Esophagus squamous epithelium (tissue), 5 donors: ENCODE measurements around the gene PLEKHB2. TPM values are rescaled to one million over a fixed set of nuclear protein-coding genes. Genes with fewer than 3 reads are reported as not detected.
A peak's percentile ranks its signal among the peaks of the same experiment; 100 is the strongest.
"Not testable (repeated sequence)": the region's sequence is repeated elsewhere in the genome, so short reads cannot be mapped to it uniquely, and the experiment has no call there.

Experiments used
- DNase-seq: peaks from one replicate; lab custom pipeline; 2025; lab: John Stamatoyannopoulos, UW
- H3K27ac ChIP-seq, 4 donors: fragments of 200-600 bp; sonication (generic); one replicate each; pipeline ENCODE4 v1.5.1; 2016 to 2019; ENCODE audit warnings: mild to moderate bottlenecking in 1 of 4
- H3K27me3 ChIP-seq, 4 donors: fragments of 200-600 bp; sonication (generic); 1 replicate in 3 of 4; 2 replicates in 1 of 4; pipeline versions ENCODE4 v1.5.1 to v1.6.0; 2017 to 2021; ENCODE audit warnings: antibody characterized with exemption in 1 of 4
- H3K36me3 ChIP-seq, 3 donors: fragments of 200-600 bp; sonication (generic); one replicate each; pipeline ENCODE4 v1.5.1; 2016 to 2019
- H3K4me1 ChIP-seq, 3 donors: fragments of 200-600 bp; sonication (generic); one replicate each; pipeline ENCODE4 v1.5.1; 2017 to 2019
- H3K4me3 ChIP-seq, 4 donors: fragments of 200-600 bp; sonication (generic); 1 replicate in 3 of 4; 2 replicates in 1 of 4; pipeline ENCODE4 v1.5.1; 2016 to 2019; ENCODE audit warnings: mild to moderate bottlenecking in 2 of 4, moderate library complexity in 1 of 4
- H3K9me3 ChIP-seq, 3 donors: fragments of 200-600 bp; sonication (generic); one replicate each; pipeline ENCODE4 v1.5.1; 2016 to 2019
- POLR2A ChIP-seq, 4 donors: fragments of 450-650 bp; IDR thresholded peaks; one replicate each; pipeline ENCODE4 v1.6.1; 2017; ENCODE audit warnings: antibody characterized with exemption in 4 of 4, mild to moderate bottlenecking in 4 of 4, moderate library complexity in 3 of 4
- WGBS, 2 donors: methylation state at CpG; one replicate each; pipeline ENCODE4 v1.1.5; 2018; 5-methylcytosine and 5-hydroxymethylcytosine counted together
- intact Hi-C: fragments of 100-400 bp; cut with DNase I; formaldehyde crosslinking; loops from one replicate; pipeline ENCODE4 v1.15.0; 2022
- total RNA-seq, 4 donors: library from RNA; depleted of rRNA; stranded (reverse); fragments of >200 nt; gene quantifications; one replicate each; pipeline ENCODE4 v1.1.0, GENCODE V29; 2016
- TF ChIP-seq, protein P1 (sequence below), 6 experiments: fragments of 450-650 bp in 4 of 6; fragments of 200-600 bp in 2 of 6; sonication (generic) in 2 of 6; IDR thresholded peaks; one replicate each; pipeline ENCODE4 v1.5.1; 2016 to 2019; ENCODE audit warnings: antibody characterized with exemption in 6 of 6, mild to moderate bottlenecking in 4 of 6, moderate library complexity in 4 of 6
- donor health status: DM: yes; HTN: yes; CAD: no.

Gene PLEKHB2
- total RNA-seq, 4 donors from 2014 or later: 36.3 to 75.8 (median 47.4) TPM

DNA sequence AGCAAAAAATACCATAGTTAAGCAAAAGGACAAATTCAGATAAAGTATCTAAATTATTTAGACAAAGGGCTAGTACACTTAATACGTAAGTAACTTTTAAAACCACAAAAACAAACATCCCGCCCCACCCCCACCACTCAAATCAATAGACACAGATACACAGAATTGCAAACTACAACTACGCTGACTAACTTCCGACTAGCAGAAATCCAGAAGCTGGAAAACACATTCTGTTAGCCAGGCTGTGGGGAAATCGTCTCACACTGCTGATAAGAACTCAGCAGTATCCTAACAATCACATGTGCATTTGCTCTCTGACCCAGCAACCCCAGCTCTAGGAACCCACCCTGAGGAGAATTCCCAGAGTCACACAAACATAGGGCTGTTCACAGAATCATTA lies 28.4 kb upstream of the PLEKHB2 start:
- Histone ChIP-seq H3K36me3 (peaks cover 8 to 98% (median 28%) of the 10 kb centered on the region in 3 donors), H3K27me3 (no peaks in the 10 kb centered on the region), H3K4me3 (no peak overlapping the region), H3K27ac (no peak overlapping the region), H3K4me1 (peaks cover 7 to 39% (median 21%) of the 10 kb centered on the region in 3 donors), H3K9me3 (no peaks in the 10 kb centered on the region)
- intact Hi-C loops: no loop called here
- TF ChIP-seq, protein P1, sequence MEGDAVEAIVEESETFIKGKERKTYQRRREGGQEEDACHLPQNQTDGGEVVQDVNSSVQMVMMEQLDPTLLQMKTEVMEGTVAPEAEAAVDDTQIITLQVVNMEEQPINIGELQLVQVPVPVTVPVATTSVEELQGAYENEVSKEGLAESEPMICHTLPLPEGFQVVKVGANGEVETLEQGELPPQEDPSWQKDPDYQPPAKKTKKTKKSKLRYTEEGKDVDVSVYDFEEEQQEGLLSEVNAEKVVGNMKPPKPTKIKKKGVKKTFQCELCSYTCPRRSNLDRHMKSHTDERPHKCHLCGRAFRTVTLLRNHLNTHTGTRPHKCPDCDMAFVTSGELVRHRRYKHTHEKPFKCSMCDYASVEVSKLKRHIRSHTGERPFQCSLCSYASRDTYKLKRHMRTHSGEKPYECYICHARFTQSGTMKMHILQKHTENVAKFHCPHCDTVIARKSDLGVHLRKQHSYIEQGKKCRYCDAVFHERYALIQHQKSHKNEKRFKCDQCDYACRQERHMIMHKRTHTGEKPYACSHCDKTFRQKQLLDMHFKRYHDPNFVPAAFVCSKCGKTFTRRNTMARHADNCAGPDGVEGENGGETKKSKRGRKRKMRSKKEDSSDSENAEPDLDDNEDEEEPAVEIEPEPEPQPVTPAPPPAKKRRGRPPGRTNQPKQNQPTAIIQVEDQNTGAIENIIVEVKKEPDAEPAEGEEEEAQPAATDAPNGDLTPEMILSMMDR (IDR thresholded peaks at IDR 0.05): no peak
- no peak for TF ChIP-seq POLR2A (IDR thresholded peaks at IDR 0.05)
- WGBS, 2 donors: 80 to 87% methylated on average over 5 of the region's 5 CpGs
- no peak for DNase-seq

DNA sequence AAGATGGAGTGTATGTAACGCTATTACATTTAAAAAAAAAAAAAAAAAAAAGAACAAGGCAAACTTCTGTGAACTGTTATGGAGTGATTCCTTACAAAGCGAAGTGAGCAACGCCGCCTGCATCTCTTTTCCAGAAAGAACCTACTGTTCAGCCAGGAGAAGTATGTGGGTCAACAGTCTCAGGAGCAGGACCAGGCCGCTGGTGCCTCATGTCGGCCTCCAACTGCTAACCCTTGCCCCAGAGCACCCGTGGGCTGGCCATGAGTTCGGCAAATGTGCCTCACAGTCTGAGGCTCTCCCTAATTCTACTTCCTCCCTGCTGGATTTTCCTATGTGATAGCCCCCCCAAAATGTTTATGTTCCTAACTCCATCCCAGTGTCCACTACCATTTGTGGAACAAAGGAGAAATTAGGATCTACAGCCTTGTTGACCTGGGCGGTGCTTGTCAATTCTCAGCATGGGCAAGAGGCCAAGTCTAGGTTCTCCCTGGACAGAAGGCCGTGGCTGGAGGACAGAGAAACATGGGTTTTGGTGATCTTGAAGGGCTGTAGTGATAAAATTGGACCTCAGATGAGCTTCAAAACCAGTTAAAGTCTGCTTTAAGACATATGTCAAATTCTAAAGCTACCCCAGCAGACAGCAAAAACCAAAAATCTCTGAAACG lies 27.8 kb upstream of the PLEKHB2 start:
- Histone ChIP-seq H3K27me3 (no peaks in the 10 kb centered on the region), H3K4me3 (no peak overlapping the region), H3K9me3 (no peaks in the 10 kb centered on the region), H3K4me1 (peaks cover 7 to 39% (median 21%) of the 10 kb centered on the region in 3 donors), H3K27ac (no peak overlapping the region), H3K36me3 (peaks cover 8 to 98% (median 28%) of the 10 kb centered on the region in 3 donors)
- DNase-seq: no peak
- 78 to 92% methylated on average over 10 to 11 of the region's 11 CpGs for WGBS, 2 donors
- intact Hi-C loops: no loop called here
- TF ChIP-seq POLR2A (IDR thresholded peaks at IDR 0.05): no peak
- TF ChIP-seq, protein P1 (IDR thresholded peaks at IDR 0.05): no peak

DNA sequence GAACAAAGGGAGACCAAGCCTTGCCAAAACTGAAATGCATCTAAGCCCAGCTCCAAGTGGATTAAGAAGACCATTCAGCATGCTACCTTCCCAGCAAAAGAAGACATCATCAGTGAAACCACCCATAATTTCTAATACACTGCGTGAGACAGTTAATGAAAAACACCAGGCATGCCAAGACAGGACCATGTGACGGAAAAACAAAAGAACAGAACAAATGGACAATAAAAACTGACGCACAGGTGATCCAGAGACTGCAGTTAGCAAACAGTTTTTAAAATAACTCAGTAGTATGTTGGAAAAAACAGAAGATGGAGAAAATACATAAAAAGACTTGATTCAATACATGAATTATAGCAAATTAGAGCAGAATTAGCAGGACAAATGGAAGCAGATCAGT lies 27.2 kb upstream of the PLEKHB2 start:
- Histone ChIP-seq H3K4me1 (peaks cover 7 to 39% (median 21%) of the 10 kb centered on the region in 3 donors), H3K36me3 (peaks cover 8 to 98% (median 28%) of the 10 kb centered on the region in 3 donors), H3K4me3 (no peak overlapping the region), H3K27me3 (no peaks in the 10 kb centered on the region), H3K27ac (peak overlapping the region in 1 of 4 donors; percentile 15), H3K9me3 (no peaks in the 10 kb centered on the region)
- TF ChIP-seq, protein P1 (IDR thresholded peaks at IDR 0.05): no peak
- TF ChIP-seq POLR2A (IDR thresholded peaks at IDR 0.05): no peak
- WGBS, 2 donors: 49 to 56% methylated on average over 3 of the region's 3 CpGs
- intact Hi-C loops: no loop called here
- DNase-seq: no peak

DNA sequence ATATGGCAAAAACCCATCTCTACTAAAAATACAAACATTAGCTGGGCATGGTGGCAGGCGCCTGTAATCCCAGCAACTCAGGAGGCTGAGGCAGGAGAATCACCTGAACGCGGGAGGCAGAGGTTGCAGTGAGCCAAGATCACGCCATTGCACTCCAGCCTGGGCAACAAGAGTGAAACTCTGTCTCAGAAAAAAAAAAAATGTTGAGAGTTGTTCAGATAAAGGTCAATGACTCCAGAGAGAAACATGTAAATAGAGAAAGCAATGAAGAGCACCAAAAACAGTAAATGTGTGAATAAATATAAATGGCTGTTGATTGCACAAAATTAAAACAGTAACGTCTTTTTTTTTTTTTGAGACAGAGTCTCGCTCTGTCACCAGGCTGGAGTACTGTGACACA lies 25.2 kb upstream of the PLEKHB2 start:
- H3K27me3 ChIP-seq, H3K9me3 ChIP-seq, H3K27ac ChIP-seq, DNase-seq, intact Hi-C loops, H3K4me3 ChIP-seq: not testable (repeated sequence)
- peaks cover 8 to 93% (median 28%) of the 10 kb centered on the region in 3 donors for H3K36me3 ChIP-seq
- WGBS, 2 donors: 85 to 95% methylated on average over 6 of the region's 6 CpGs
- H3K4me1 ChIP-seq: peaks cover 2 to 33% (median 15%) of the 10 kb centered on the region in 3 donors

DNA sequence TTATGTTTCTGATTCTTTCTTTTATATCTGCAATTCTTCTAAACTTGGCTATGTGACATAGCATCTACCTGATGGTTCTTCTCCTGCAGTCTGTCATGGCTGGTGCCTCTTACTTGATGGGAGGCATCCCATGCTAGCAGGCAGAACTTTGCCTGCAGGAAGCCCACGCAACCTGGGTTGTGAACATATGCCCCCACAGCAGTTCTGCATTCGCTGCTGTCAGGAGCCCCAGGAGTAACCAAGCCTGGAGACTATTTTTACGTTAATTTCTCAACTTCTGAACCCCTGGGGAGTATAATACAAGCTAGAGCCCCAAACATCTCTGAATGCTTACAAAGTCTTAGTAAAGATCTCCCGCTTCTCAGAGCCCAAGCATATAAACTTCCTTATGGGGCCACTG lies 23.9 kb upstream of the PLEKHB2 start:
- no peak for DNase-seq
- Histone ChIP-seq H3K27me3 (no peaks in the 10 kb centered on the region), H3K27ac (no peak overlapping the region), H3K4me3 (no peak overlapping the region), H3K4me1 (peaks cover under 1 to 37% (median 9%) of the 10 kb centered on the region in 3 donors), H3K36me3 (peaks cover 8 to 93% (median 20%) of the 10 kb centered on the region in 3 donors), H3K9me3 (no peaks in the 10 kb centered on the region)
- 64 to 98% methylated on average over 2 to 4 of the region's 4 CpGs for WGBS, 2 donors
- intact Hi-C loops: no loop called here
- TF ChIP-seq, protein P1 (IDR thresholded peaks at IDR 0.05): no peak
- TF ChIP-seq POLR2A (IDR thresholded peaks at IDR 0.05): no peak
